PC-3 (cell line): ENCODE data around the gene TASOR2.

ENCODE experiments used
- EZH2 ChIP-seq: fragments of 300-600 bp; sonication (generic); IDR thresholded peaks from one replicate; pipeline ENCODE4 v1.6.1; 2017; ENCODE audit warnings: antibody characterized with exemption, mild to moderate bottlenecking, low read length; ENCODE audit not compliant: unreplicated experiment
- TF ChIP-seq, protein P1 (sequence below): fragments of 300-600 bp; sonication (generic); conservative IDR thresholded peaks from 2 replicates; pipeline ENCODE4 v1.5.1; 2017; ENCODE audit warnings: antibody characterized with exemption, low read depth, mild to moderate bottlenecking, low read length

DNA sequence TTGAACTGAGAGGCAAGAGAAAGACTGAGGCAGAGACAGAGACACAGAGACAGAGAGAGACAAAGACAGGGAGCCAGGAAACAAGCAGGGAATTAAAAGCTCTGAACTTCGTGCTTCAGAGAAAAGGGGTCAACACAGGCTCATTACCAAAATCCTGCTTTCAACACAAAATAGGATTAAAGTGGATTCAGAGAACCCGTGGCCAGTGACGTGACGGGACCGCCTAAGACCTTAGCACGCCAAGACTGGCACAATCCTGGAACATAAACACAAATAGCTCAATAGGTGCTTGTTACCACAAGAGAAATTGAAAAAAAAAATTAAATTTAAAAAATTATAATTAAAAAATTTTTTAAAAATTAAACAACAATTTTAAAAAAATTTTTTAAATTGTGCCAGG is 39.7 kb upstream of the TASOR2 start:
- TF ChIP-seq, protein P1, sequence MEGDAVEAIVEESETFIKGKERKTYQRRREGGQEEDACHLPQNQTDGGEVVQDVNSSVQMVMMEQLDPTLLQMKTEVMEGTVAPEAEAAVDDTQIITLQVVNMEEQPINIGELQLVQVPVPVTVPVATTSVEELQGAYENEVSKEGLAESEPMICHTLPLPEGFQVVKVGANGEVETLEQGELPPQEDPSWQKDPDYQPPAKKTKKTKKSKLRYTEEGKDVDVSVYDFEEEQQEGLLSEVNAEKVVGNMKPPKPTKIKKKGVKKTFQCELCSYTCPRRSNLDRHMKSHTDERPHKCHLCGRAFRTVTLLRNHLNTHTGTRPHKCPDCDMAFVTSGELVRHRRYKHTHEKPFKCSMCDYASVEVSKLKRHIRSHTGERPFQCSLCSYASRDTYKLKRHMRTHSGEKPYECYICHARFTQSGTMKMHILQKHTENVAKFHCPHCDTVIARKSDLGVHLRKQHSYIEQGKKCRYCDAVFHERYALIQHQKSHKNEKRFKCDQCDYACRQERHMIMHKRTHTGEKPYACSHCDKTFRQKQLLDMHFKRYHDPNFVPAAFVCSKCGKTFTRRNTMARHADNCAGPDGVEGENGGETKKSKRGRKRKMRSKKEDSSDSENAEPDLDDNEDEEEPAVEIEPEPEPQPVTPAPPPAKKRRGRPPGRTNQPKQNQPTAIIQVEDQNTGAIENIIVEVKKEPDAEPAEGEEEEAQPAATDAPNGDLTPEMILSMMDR, result no peak
- no peak for TF ChIP-seq EZH2
